Renal cortex interstitium (tissue), 11 donors: ENCODE data around the gene ROBO1. TPM values are rescaled to one million over a fixed set of nuclear protein-coding genes. Genes with fewer than 3 reads are reported as not detected.
"Not testable (repeated sequence)": the region's sequence is repeated elsewhere in the genome, so short reads cannot be mapped to it uniquely, and the experiment has no call there.

Source experiments
- DNase-seq, 11 donors: peaks; one replicate each; pipeline ENCODE4 v3.0.0-alpha.2; 2013; ENCODE audit warnings: low read depth in 9 of 11, low spot score in 4 of 11; ENCODE audit errors: extremely low read depth in 1 of 11
- polyA plus RNA-seq, 3 donors: library from polyadenylated mRNA; unstranded; fragments of 120-200 nt; gene quantifications; one replicate each; pipeline ENCODE4 v1.2.1, GENCODE V29; 2013; ENCODE audit not compliant: insufficient read length in 3 of 3

Gene ROBO1
- polyA plus RNA-seq, 3 donors: 106 to 124 (median 118) TPM

DNA sequence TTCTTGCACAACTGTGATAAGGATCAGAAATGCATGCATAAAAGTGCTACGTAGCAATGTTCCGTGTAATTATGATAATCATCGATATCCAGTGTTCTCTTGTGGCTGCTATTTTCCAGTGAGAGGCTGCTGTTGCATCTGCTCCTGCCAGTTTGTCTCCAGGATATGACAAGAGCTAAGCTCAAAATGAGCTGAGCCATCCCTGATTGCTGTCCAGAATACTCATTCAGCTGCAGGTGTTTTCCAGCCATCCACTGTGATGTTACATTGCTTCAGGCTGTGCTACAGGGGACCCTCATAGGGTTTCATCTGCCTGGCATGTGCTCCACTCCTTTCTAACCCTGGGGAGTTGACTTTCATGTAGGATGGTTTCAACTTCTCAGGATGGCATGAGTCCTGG is 976.0 kb downstream of the ROBO1 start:
- DNase-seq: no peak

DNA sequence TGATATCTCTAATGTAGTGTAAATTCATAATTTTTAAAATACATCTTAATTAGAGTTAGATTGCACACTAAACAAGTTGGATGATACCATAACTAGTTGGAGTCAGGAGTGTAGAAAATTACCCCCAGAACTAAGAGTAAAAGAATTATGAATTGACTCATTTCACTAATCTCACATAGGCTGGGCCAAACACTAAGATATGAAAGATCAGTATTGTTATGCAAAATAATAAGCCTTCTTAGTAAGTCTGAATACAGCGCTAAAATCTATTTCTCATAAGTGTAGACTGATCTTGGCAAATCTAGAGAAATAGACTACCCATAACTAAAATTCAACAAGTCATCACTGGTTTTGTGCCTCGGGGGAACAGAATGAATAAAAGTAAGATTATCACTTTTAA is 979.0 kb downstream of the ROBO1 start:
- no peak for DNase-seq

DNA sequence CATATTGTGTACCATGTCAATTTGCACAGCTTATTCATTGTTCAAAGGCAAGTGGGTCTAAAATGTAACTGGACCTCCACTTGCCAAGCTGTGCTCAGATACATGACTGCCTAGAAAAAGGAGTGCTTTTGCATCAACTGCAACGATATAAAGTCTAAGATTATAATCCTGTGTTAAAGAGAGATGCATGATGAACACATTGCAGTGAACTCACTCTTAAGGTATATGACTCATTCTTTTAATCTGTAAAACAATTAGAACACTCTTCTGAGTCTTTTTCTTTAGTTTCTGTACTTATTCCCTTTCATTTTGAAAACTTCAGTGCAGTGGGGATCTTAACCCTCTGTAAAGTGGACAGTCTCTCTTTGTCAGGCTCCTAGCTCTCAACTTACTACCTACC is 982.8 kb downstream of the ROBO1 start:
- no peak for DNase-seq

DNA sequence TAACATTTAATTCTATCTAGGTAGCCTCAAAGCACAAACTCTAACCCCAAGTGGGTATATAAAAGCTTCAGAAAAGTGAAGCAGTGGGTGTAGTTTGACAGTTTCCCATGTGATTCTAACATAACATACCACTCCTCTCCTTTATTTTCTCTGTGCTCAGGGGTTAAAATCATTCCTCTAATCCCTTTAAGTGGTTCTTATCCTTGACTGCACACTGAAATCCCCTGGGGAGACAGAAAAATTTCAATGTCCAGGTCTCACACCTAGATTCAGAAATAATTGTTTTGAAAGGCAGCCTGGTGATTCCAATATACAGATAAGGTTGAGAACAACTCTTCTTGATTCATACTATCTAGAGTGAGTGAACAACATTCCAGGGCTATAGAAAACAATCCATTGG is 986.4 kb downstream of the ROBO1 start:
- no peak for DNase-seq

GRCh38 chr3:78765671-78766485 is 1001.9 kb downstream of the ROBO1 start:
- no peak for DNase-seq

- DNase-seq: no peak
Measured at GRCh38 chr3:78764634-78765033, 1003.2 kb downstream of the ROBO1 start.

GRCh38 chr3:78762121-78762520 is 1005.7 kb downstream of the ROBO1 start:
- no peak for DNase-seq

DNA sequence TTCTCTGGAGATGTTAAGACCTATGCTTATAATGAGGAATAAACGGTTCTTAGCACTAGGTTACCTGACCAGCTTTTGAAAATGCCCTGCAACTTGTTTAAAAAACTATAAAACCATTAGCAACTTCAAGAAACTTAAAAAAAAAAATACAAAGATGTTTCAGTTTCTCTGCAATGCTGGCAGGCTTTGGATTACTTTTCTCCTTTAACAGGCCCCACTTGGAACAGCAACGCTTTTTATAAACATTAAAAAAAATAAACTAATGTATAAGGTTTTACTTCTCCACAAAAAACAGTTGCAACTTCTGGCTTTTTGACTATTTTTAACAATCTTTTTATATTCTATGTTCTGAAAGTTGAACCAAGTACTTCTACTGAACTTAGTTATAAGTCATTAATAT is 1006.7 kb downstream of the ROBO1 start:
- DNase-seq: no peak

DNA sequence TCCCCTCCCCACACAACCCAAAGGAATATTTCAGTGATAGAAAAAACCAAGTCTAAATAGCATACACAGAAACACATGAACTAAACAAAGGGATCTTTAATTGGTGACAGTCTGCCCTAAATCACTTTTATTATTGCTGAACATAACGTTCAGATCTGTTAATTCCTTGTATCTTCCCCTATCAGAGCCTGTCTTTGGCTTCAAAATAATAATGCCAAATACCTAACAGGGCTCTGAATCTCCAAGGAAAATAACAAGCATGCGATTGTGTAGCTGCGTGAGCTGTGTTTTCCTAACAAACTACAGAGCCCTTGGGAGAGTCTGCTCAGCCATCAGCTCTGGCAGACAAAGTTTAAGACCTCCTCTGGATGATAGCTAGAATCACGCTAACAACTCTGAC is 1010.1 kb downstream of the ROBO1 start:
- DNase-seq: no peak

GRCh38 chr3:78754066-78754743 is 1013.6 kb downstream of the ROBO1 start:
- no peak for DNase-seq

GRCh38 chr3:78751266-78751665 is 1016.5 kb downstream of the ROBO1 start:
- no peak for DNase-seq

- not testable (repeated sequence) for DNase-seq
Measured at GRCh38 chr3:78750291-78750690, 1017.5 kb downstream of the ROBO1 start.

DNA sequence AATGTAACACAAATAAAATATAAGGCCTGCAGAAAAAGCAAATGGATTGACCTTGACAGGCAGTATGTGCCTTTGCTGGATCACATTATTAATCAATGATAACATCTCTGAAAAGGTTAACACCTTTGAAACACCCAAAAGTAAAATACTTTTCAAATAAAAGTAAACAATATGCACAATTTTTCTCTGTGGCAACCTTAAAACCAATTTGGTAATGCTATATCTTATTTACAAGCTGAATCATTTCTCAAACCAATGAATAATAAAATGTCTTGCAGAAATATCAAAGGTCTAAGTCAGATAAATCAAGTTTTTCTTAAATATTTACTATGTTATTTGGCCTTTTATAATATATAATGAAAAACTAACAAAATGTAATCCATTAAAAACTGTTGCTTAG is 1018.7 kb downstream of the ROBO1 start:
- no peak for DNase-seq

- no peak for DNase-seq
Measured at GRCh38 chr3:78745847-78746246, 1022.0 kb downstream of the ROBO1 start.

- DNase-seq: no peak
Measured at GRCh38 chr3:78742491-78742890, 1025.3 kb downstream of the ROBO1 start.

GRCh38 chr3:78742041-78742440 is 1025.8 kb downstream of the ROBO1 start:
- DNase-seq: no peak

- DNase-seq: no peak
Measured at GRCh38 chr3:78741066-78741645, 1026.6 kb downstream of the ROBO1 start.

DNA sequence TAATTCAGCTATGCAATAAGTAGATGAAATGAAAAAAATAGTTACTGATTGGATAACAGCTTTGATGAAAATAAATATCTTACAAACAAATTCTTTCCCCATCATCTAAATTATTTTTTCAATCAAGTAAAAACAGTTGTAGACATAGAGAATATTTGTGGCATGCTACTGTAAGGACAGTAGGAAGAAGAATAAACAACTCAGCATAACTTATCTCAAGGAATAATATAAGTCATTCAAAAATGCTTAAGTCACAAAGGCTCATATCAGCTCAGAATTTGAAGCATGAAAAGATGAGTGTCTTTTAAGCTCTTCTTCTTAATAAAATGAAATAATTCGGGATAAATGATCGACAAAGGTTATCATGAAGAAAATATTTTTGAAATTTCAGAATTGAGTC is 1029.0 kb downstream of the ROBO1 start:
- DNase-seq: no peak

DNA sequence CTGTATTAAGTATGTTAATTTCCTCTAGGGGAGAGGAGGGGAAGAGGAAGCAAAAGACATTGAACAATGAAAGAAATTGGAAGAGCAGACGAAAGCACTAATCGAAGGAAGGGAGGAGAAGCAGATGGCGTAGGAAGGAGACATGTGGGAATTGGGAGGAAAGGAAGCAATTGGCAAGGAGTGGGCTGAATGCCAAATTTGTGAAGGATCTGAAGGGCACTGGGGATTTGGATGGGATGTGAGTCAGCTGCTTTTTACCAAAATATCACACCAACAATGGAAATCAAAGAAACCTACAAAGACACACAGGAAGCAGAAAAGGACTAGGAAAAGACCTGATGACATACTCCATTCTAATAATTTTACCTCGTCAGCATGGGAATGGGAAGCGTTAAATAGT is 1029.8 kb downstream of the ROBO1 start:
- no peak for DNase-seq

- DNase-seq: no peak
Measured at GRCh38 chr3:78736863-78737262, 1030.9 kb downstream of the ROBO1 start.
